Spleen (tissue), 11 donors: ENCODE results near the gene MAPKAP1. TPM values are rescaled to one million over a fixed set of nuclear protein-coding genes. Genes with fewer than 3 reads are reported as not detected.

ENCODE experiments used
- DNase-seq: peaks from one replicate; pipeline ENCODE4 v3.0.0-alpha.2; 2020
- H3K27ac ChIP-seq, 8 donors: fragments of 200-600 bp; sonication (generic) in 7 of 8; 1 replicate in 4 of 8; 2 replicates in 4 of 8; pipeline versions ENCODE4 v1.5.0 to v1.8.0; 2016 to 2021; ENCODE audit warnings: inconsistent platforms in 4 of 8, mild to moderate bottlenecking in 4 of 8, moderate library complexity in 1 of 8
- H3K27me3 ChIP-seq, 7 donors: fragments of 200-600 bp; sonication (generic) in 6 of 7; replicated peaks in 1 of 7; 1 replicate in 4 of 7; 2 replicates in 3 of 7; pipeline versions ENCODE4 v1.5.0 to v1.8.0; 2016 to 2021; ENCODE audit warnings: inconsistent platforms in 3 of 7, mild to moderate bottlenecking in 1 of 7
- H3K36me3 ChIP-seq, 6 donors: fragments of 200-600 bp; sonication (generic) in 5 of 6; 1 replicate in 4 of 6; 2 replicates in 2 of 6; pipeline versions ENCODE4 v1.5.0 to v1.8.0; 2016 to 2021; ENCODE audit warnings: inconsistent platforms in 2 of 6
- H3K4me1 ChIP-seq, 6 donors: fragments of 200-600 bp; sonication (generic) in 5 of 6; 1 replicate in 3 of 6; 2 replicates in 3 of 6; pipeline versions ENCODE4 v1.5.0 to v1.8.0; 2016 to 2021; ENCODE audit warnings: inconsistent platforms in 3 of 6
- H3K4me3 ChIP-seq, 8 donors: fragments of 200-600 bp; sonication (generic) in 7 of 8; 1 replicate in 4 of 8; 2 replicates in 4 of 8; pipeline versions ENCODE4 v1.5.0 to v1.8.0; 2016 to 2021; ENCODE audit warnings: inconsistent platforms in 4 of 8, mild to moderate bottlenecking in 4 of 8, moderate library complexity in 2 of 8
- H3K9me3 ChIP-seq, 8 donors: fragments of 200-600 bp; sonication (generic) in 7 of 8; 1 replicate in 4 of 8; 2 replicates in 4 of 8; pipeline versions ENCODE4 v1.5.0 to v1.8.0; 2016 to 2021; ENCODE audit warnings: inconsistent platforms in 4 of 8
- POLR2A ChIP-seq, 3 donors: fragments of 450-650 bp; IDR thresholded peaks; one replicate each; pipeline ENCODE4 v1.5.1; 2017; ENCODE audit warnings: antibody characterized with exemption in 3 of 3, mild to moderate bottlenecking in 1 of 3
- POLR2AphosphoS5 ChIP-seq, 3 donors: sonication (generic); formaldehyde crosslinking; IDR thresholded peaks; one replicate each; pipeline ENCODE4 v1.5.1; 2017; ENCODE audit warnings: antibody characterized with exemption in 3 of 3
- WGBS, 5 donors: extraction: QIAGEN DNeasy Blood & Tissue Kit in 3 of 5; methylation state at CpG; one replicate each; pipeline versions ENCODE4 v1.1.5 to v1.1.7; 2013 to 2018; 5-methylcytosine and 5-hydroxymethylcytosine counted together
- intact Hi-C: fragments of 100-400 bp; cut with DNase I; formaldehyde crosslinking; loops from one replicate; pipeline ENCODE4 v1.15.0; 2023; ENCODE audit warnings: low total_unique reads
- polyA plus RNA-seq, 3 donors: library from polyadenylated mRNA; stranded (reverse); fragments of 200-250 nt; gene quantifications; one replicate each; pipeline ENCODE4 v1.2.1, GENCODE V29; 2013
- total RNA-seq, 7 donors: library from RNA; depleted of rRNA in 3 of 7; stranded (reverse); fragments of >200 nt in 3 of 7; fragmentation: NEBNext Ultra II Directional in 4 of 7; extraction: Animal tissue kit (Norgen Biotek cat#: 25700) in 4 of 7; gene quantifications; one replicate each; pipeline versions ENCODE4 v1.1.0 to v1.2.1, GENCODE V29; 2016 to 2021
- TF ChIP-seq, protein P1 (sequence below), 11 experiments: fragments of 200-600 bp in 7 of 11; fragments of 450-650 bp in 4 of 11; sonication (generic) in 4 of 11; IDR thresholded peaks in 8 of 11; conservative IDR thresholded peaks in 3 of 11; 1 replicate in 7 of 11; 2 replicates in 4 of 11; pipeline versions ENCODE4 v1.4.0 to v1.8.0; 2016 to 2021; ENCODE audit warnings: antibody characterized with exemption in 11 of 11, inconsistent platforms in 4 of 11, mild to moderate bottlenecking in 1 of 11
- donor health status: healthy with polysubstance abuse.
- donor health status: DM: no; HTN: no; CAD: no; lungs with moderate emphysema.
- donor health status: DM: no; HTN: no; CAD: no.
- donor health status: Bipolar disorder and iron deficiency.
- donor health status: healthy.
- donor health status: DM: no; HTN: no; CAD: no.
- donor health status: DM: yes; HTN: yes; CAD: no.

Gene MAPKAP1
- total and polyA plus RNA-seq, 10 donors = 37.2 to 77.2 (median 60.4) TPM

DNA sequence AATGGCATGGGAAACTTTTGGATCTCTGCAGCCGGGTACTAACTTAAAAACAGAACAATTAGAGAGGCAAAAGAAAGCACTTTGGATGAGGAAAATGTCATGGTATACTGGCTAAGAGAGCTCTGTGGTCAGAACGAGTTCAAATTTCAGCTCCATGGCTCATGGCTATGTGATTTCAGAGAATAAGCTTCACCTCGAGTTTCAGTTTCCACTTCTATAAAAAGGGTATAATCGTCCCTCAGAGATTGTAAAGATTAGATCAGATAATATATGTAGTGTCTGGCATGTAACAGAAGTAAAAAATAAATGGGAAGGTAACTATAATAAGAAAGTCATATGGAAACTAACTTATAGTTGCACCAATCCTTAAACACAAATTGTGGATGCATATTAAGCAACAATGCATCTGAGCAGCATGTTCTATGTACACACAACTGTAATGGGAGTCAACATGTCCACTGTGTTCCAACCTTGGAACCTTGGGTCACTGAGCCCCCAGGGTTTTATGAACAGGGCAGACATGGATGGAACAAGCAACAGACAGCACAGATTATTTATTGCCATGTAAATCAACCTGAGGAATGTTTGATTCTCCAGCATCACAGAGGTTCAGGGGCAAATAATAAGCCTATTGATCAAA, 145.4 kb downstream of the MAPKAP1 start:
- DNase-seq = no peak
- TF ChIP-seq, protein P1, sequence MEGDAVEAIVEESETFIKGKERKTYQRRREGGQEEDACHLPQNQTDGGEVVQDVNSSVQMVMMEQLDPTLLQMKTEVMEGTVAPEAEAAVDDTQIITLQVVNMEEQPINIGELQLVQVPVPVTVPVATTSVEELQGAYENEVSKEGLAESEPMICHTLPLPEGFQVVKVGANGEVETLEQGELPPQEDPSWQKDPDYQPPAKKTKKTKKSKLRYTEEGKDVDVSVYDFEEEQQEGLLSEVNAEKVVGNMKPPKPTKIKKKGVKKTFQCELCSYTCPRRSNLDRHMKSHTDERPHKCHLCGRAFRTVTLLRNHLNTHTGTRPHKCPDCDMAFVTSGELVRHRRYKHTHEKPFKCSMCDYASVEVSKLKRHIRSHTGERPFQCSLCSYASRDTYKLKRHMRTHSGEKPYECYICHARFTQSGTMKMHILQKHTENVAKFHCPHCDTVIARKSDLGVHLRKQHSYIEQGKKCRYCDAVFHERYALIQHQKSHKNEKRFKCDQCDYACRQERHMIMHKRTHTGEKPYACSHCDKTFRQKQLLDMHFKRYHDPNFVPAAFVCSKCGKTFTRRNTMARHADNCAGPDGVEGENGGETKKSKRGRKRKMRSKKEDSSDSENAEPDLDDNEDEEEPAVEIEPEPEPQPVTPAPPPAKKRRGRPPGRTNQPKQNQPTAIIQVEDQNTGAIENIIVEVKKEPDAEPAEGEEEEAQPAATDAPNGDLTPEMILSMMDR (IDR thresholded peaks at IDR 0.05 in 8 of 11, conservative IDR thresholded peaks at IDR 0.05 in 3 of 11) = no peak
- TF ChIP-seq POLR2AphosphoS5 (IDR thresholded peaks at IDR 0.05) (no peak), POLR2A (IDR thresholded peaks at IDR 0.05) (no peak)

DNA sequence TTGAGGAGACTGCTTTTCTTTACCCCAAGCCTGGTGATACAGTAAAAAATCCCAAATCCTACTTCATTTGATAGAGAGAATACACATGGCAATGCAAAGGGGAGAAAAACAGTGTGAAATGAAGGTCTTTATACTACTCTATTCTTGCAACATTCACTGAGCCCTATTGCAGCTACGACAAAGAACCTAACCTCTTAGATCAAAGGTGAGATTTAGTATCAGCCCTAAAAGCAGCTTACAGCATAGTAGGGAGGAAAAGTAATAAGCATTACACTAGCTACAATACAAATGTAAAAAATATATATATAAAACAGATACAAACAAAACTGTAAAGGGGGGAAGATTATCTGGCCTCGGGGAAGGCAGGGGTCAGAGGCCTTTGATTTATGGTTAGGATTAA, 147.1 kb downstream of the MAPKAP1 start:
- H3K36me3 ChIP-seq = peaks cover 0 to 47% (median 6%) of the 10 kb centered on the region in 6 donors
- H3K27me3 ChIP-seq = no peaks in the 10 kb centered on the region
- no peak overlapping the region for H3K4me3 ChIP-seq
- DNase-seq = no peak
- 80 to 98% (median 92%) methylated on average over 2 of the region's 2 CpGs for WGBS, 5 donors
- H3K27ac ChIP-seq = no peak overlapping the region
- intact Hi-C loops = loop anchor here (10.0 kb wide), 1 partner anchor 75 kb away; no protein-coding TSS in a partner anchor
- H3K4me1 ChIP-seq = peaks cover 0 to 29% (median 11%) of the 10 kb centered on the region in 6 donors
- TF ChIP-seq, protein P1 (IDR thresholded peaks at IDR 0.05 in 8 of 11, conservative IDR thresholded peaks at IDR 0.05 in 3 of 11) = no peak
- TF ChIP-seq POLR2AphosphoS5 (IDR thresholded peaks at IDR 0.05) = no peak
- TF ChIP-seq POLR2A (IDR thresholded peaks at IDR 0.05) = no peak
- no peaks in the 10 kb centered on the region for H3K9me3 ChIP-seq

More for the DNA sequence above, 145.4 kb downstream of the MAPKAP1 start:
- H3K27ac ChIP-seq = no peak overlapping the region
- WGBS, 5 donors = 30 to 48% (median 38%) methylated on average over 4 of the region's 4 CpGs
- no peaks in the 10 kb centered on the region for H3K9me3 ChIP-seq
- H3K4me1 ChIP-seq = peaks cover 0 to 29% (median 11%) of the 10 kb centered on the region in 6 donors
- intact Hi-C loops = no loop called here
- H3K27me3 ChIP-seq = no peaks in the 10 kb centered on the region
- H3K36me3 ChIP-seq = peaks cover 0 to 32% (median 6%) of the 10 kb centered on the region in 6 donors
- no peak overlapping the region for H3K4me3 ChIP-seq

DNA sequence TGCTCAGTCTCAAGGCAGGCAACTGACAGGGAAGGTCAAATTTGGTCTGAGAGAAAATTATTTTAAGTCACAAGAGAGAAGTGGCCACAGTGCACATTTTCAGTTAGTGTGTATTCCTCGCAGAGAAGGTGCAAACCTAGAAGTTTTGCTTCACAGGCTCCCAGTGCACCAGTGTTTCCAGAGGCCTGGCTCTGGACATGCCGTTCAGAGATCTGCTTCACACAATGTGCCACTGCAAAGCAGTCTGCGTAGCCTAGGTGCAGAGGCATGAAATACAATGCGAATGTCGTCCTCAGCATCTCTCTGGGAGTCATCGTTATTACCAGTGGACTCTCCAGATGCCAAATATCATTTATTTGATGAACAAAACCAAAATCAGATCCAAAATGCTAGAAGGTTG, 147.8 kb downstream of the MAPKAP1 start:
- Histone ChIP-seq H3K4me1 (peaks cover 0 to 29% (median 11%) of the 10 kb centered on the region in 6 donors), H3K4me3 (no peak overlapping the region), H3K36me3 (peaks cover 0 to 47% (median 6%) of the 10 kb centered on the region in 6 donors), H3K9me3 (no peaks in the 10 kb centered on the region), H3K27me3 (no peaks in the 10 kb centered on the region), H3K27ac (no peak overlapping the region)
- intact Hi-C loops = loop anchor here (10.0 kb wide), 1 partner anchor 76 kb away; no protein-coding TSS in a partner anchor
- peak; percentile 17 for DNase-seq
- TF ChIP-seq POLR2AphosphoS5 (IDR thresholded peaks at IDR 0.05) = no peak
- TF ChIP-seq, protein P1 (IDR thresholded peaks at IDR 0.05 in 8 of 11, conservative IDR thresholded peaks at IDR 0.05 in 3 of 11) = no peak
- 87 to 98% (median 96%) methylated on average over 6 of the region's 6 CpGs for WGBS, 5 donors

DNA sequence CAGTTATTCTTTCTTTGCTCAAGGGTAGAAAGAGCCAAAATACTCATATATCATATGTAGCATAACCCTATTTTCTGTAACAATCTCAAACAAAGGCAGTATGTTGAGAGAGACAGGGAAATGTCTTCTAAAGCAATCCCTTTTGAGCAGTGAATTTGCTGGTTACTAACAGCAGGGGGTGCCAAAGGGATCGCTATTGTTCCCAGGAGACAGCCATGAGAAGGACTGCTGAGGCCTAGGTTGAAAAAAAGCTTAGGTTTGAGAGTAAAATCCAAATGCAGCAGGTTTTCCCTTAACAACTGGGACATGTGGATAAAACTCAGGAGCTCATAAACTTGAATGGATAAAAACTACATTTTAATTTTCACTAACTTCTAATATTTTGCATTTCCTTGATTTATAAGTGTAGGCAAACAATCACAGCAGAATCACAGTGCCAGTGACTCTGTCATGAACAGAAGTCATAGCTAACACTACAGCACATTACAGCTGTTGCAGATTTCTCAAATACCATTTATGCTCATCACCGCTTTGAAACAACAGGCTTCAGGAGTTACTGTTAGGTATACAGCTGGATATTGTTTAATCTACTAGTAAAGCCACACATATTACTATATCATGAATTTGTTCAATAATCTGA, 148.4 kb downstream of the MAPKAP1 start:
- intact Hi-C loops = loop anchor here (10.0 kb wide), 1 partner anchor 76 kb away; no protein-coding TSS in a partner anchor
- WGBS, 5 donors = 50 to 56% (median 50%) methylated on average over 2 of the region's 2 CpGs
- Histone ChIP-seq H3K9me3 (no peaks in the 10 kb centered on the region), H3K27ac (no peak overlapping the region), H3K4me3 (no peak overlapping the region), H3K36me3 (peaks cover 0 to 47% (median 6%) of the 10 kb centered on the region in 6 donors), H3K4me1 (peaks cover 0 to 29% (median 11%) of the 10 kb centered on the region in 6 donors), H3K27me3 (no peaks in the 10 kb centered on the region)
- no peak for DNase-seq
- TF ChIP-seq POLR2AphosphoS5 (IDR thresholded peaks at IDR 0.05) = no peak
- TF ChIP-seq, protein P1 (IDR thresholded peaks at IDR 0.05 in 8 of 11, conservative IDR thresholded peaks at IDR 0.05 in 3 of 11) = peak; percentile 48 to 86 (median 76)
